Erythroblast (primary cell): ENCODE results near the gene TRAF2.
"Not testable (repeated sequence)": the region's sequence is repeated elsewhere in the genome, so short reads cannot be mapped to it uniquely, and the experiment has no call there.

Source experiments
- DNase-seq, 2 experiments: peaks; one replicate each; lab custom pipeline; 2025; lab: John Stamatoyannopoulos, UW
- GATA1 ChIP-seq: IDR thresholded peaks from 2 replicates; pipeline ENCODE4 v1.6.1; 2011; ENCODE audit warnings: low read depth, mild to moderate bottlenecking, control low read depth, low read length, moderate library complexity
- POLR2A ChIP-seq: IDR thresholded peaks from 2 replicates; pipeline ENCODE4 v1.6.1; 2011; ENCODE audit warnings: mild to moderate bottlenecking, low read length

Gene TRAF2

GRCh38 chr9:136875155-136875554 lies 11.2 kb upstream of the TRAF2 start:
- no peak for TF ChIP-seq POLR2A
- no peak for TF ChIP-seq GATA1
- peak in 1 of 2 experiments; percentile 38 for DNase-seq

DNA sequence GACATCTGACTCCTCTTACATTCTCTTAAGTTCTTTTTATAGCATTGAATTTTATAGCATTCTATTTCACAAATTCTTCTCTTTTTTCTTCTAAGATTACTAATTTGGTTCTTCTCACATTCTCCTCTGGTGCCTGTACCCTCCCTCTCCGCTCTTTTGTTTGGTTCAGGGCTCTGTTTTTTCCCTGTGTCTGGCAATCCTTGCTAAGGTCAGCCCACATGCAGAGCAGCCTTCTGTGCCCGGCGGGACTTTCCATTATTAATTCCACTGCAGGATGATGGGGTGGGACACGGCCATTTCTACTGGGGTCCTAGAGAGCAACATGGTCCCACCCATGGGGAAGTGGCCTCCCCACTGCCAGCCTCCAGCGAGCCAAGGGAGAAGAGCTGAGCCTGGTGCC lies 9.8 kb upstream of the TRAF2 start:
- no peak for TF ChIP-seq GATA1
- no peak for TF ChIP-seq POLR2A
- DNase-seq: no peak

- TF ChIP-seq POLR2A: no peak
- no peak for TF ChIP-seq GATA1
- no peak for DNase-seq
Measured at GRCh38 chr9:136880651-136881050, 5.7 kb upstream of the TRAF2 start.

GRCh38 chr9:136881691-136882108 lies 4.6 kb upstream of the TRAF2 start:
- DNase-seq: peak in 1 of 2 experiments; percentile 28
- no peak for TF ChIP-seq GATA1
- TF ChIP-seq POLR2A: no peak

DNA sequence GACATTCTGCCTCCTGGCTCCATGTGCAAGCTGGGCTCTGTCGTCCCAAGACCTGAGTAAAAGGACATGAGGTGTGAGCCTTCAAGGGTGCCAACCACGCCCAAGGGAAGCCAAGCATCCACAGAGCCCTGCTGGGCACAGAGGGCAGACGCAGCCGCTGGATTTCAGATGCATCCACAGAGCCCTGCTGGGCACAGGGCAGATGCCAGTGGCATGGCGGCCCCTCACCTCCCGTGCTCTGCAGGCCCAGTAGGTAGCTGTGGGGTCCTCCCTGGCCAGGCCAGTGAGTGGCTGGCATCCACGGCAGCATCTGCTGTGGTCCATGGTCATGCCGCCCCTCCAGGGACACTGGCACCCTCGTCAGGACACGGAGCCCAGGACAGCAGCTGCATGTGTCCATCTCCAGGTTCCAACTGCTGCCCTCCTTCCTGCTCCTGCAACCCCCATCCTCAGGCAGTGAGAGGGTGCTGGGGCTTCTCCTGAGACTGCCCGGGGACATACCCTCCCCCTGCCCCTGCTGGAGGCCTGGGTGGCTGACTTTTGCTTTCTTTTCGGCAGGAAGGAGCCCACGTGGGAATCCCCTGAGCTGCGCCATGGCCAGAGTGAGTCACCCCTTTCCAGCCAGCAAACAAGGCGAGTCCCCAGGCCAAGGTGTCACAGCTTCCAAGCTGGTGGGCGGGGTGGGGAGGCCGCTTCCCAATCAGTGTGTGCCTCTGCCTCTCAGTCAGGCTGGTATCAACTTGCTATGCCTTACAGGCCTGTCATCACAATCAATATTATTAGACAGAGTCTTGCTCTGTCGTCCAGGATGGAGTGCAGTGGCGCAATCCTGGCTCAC lies 4.0 kb upstream of the TRAF2 start:
- DNase-seq: peak in 1 of 2 experiments; percentile 44
- no peak for TF ChIP-seq GATA1
- TF ChIP-seq POLR2A: no peak

GRCh38 chr9:136882947-136883283 lies 3.4 kb upstream of the TRAF2 start:
- not testable (repeated sequence) for DNase-seq

- DNase-seq: not testable (repeated sequence)
Measured at GRCh38 chr9:136883670-136884069, 2.6 kb upstream of the TRAF2 start.

GRCh38 chr9:136886610-136887597 lies 588 bp downstream of the TRAF2 start:
- peak; percentile 46 to 55 for DNase-seq

DNA sequence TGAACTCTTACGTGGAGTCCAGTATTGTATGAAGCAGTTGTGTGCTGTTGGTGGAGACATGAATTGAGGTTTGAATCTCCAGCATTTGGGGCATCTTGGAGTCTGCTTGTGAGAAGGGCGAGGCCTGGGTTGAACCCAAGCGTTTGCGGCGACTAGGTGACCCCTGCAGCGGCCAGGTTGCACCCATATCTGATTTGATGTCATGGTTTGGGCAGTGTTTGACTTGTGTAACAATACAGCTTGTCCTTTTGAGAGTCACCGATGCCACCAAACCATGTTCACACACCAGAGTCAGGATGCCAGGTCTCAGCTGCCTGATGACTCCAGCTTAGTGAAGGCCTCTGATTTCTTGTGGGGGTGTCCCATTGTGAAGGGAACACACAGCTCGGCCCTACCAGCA lies 2.1 kb downstream of the TRAF2 start:
- no peak for DNase-seq
- no peak for TF ChIP-seq POLR2A
- TF ChIP-seq GATA1: no peak

More at GRCh38 chr9:136886610-136887597, 588 bp downstream of the TRAF2 start:
- TF ChIP-seq GATA1: no peak
- no peak for TF ChIP-seq POLR2A

GRCh38 chr9:136889858-136890257 lies 3.5 kb downstream of the TRAF2 start:
- DNase-seq: no peak
- TF ChIP-seq GATA1: no peak
- no peak for TF ChIP-seq POLR2A

DNA sequence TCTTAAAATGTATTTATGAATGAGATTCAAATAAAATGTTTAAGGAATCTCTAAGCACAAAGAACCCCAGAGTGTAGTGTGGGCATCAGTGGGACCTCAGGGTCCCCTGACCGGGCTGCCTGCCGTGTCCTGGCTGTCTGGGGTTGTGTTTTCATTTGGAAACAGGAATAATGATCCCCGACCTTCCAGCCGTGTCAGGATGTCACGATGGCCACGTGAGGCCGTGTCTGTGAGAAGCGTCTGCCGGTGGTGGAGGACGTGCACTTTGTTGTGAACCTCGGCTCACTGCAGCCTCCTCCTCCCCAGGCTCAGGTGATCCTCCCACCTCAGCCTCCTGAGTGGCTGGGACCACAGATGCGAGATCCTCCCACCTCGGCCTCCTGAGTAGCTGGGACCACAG lies 4.3 kb downstream of the TRAF2 start:
- TF ChIP-seq POLR2A (no peak), GATA1 (no peak)
- DNase-seq: no peak

- TF ChIP-seq POLR2A (no peak), GATA1 (no peak)
- no peak for DNase-seq
Measured at GRCh38 chr9:136896027-136896426, 9.7 kb downstream of the TRAF2 start.

DNA sequence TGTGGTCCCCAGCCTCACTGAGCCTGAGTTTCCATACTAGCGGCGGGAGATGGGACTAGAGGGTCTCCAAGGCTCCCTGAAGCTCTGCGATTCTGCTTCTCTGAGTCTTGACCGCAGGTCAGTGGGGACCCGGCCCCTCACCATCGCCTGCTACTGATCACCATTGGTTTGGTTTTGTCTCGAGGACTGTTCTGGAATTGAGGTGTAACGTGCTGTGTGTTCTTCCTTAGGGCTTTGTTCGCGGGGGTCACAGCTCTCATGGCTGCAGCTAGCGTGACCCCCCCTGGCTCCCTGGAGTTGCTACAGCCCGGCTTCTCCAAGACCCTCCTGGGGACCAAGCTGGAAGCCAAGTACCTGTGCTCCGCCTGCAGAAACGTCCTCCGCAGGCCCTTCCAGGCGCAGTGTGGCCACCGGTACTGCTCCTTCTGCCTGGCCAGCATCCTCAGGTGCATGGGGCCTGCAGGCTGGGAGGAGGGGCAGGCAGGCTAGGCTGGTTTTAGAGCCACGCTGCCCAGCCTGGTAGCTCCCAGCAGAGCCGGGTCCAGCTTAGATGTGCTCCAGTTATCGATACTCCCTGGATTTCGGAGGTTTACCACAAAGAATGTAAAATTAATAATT lies 12.3 kb downstream of the TRAF2 start:
- DNase-seq: no peak
- no peak for TF ChIP-seq POLR2A
- TF ChIP-seq GATA1: no peak

- TF ChIP-seq POLR2A: no peak
- DNase-seq: no peak
Measured at GRCh38 chr9:136899196-136899595, 12.9 kb downstream of the TRAF2 start.
